Stimulated activated CD4-positive, alpha-beta T cell treated with anti-CD3 and anti-CD28 coated beads, TNF-alpha, amount 100 ng/mL, for 1 hour (primary cell): ENCODE results near the gene TRIM67.
"Not testable (repeated sequence)": the region's sequence is repeated elsewhere in the genome, so short reads cannot be mapped to it uniquely, and the experiment has no call there.

Experiments used
- DNase-seq, 3 donors: peaks; one replicate each; pipeline ENCODE4 v3.0.0-alpha.2; 2020; ENCODE audit warnings: low read depth in 3 of 3, low spot score in 1 of 3

The TRIM67 gene

GRCh38 chr1:231157311-231157710 lies 4.5 kb upstream of the TRIM67 start:
- no peak for DNase-seq

- not testable (repeated sequence) for DNase-seq
Observed at GRCh38 chr1:231158141-231158540, 3.7 kb upstream of the TRIM67 start.

DNA sequence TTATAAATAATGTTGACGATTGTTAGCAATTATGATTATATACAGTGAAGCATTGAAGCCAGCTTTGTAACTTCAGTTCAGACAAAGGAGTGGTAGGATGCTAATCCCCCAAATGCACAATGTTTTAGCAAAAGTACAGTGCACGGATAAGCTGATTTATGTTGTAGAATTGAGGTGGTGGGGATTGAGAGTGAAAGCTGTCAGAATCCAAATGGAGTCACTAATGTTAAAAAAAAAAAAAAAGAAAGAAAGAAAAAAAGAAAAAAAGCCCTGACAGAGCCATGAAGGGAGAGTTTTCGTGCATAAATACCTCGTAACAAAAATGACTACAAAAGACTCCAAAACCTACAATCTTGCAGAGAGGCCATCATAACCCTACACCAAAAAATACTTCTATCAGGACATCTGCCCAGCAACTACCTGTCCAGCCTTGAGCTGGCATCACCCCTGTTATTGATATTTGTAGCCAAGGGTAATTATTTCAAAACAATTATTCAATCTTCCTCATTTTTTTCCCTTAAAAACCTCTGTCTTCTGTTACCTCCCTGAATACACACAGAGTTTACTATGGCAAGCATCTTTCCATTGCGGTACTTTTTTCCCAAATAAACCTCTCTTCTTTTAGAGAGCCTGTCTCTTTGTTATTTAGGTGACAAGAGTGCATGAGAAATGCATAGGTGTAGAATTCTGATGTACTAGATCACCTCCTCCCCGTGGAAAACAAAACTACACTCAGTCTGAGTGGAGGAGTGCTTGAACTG lies 2.5 kb upstream of the TRIM67 start:
- no peak for DNase-seq

- DNase-seq, result no peak
Observed at GRCh38 chr1:231159963-231160761, 1.7 kb upstream of the TRIM67 start.

- DNase-seq, result no peak
Observed at GRCh38 chr1:231160895-231161666, 777 bp upstream of the TRIM67 start.

GRCh38 chr1:231162297-231162969 lies 575 bp downstream of the TRIM67 start:
- DNase-seq, result peak in 1 of 3 donors; percentile 16

DNA sequence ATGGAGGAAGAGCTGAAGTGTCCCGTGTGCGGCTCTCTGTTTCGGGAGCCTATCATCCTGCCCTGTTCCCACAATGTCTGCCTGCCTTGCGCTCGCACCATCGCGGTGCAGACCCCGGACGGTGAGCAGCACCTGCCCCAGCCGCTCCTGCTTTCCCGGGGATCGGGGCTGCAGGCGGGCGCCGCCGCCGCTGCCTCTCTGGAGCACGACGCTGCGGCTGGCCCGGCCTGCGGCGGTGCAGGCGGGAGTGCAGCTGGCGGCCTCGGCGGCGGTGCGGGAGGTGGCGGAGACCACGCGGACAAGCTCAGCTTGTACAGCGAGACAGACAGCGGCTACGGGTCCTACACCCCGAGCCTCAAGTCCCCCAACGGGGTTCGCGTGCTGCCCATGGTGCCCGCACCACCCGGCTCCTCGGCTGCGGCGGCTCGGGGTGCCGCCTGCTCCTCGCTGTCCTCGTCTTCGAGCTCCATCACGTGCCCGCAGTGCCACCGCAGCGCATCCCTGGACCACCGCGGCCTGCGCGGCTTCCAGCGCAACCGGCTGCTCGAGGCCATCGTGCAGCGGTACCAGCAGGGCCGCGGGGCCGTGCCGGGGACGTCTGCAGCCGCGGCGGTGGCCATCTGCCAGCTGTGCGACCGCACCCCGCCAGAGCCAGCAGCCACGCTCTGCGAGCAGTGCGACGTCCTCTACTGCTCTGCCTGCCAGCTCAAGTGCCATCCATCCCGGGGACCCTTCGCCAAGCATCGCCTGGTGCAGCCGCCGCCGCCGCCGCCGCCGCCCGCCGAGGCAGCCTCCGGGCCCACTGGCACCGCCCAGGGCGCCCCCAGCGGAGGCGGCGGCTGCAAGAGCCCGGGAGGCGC lies 1.3 kb downstream of the TRIM67 start:
- DNase-seq, result no peak

- DNase-seq, result no peak
Observed at GRCh38 chr1:231163830-231164427, 2.1 kb downstream of the TRIM67 start.

- DNase-seq, result no peak
Observed at GRCh38 chr1:231165371-231165770, 3.5 kb downstream of the TRIM67 start.

DNA sequence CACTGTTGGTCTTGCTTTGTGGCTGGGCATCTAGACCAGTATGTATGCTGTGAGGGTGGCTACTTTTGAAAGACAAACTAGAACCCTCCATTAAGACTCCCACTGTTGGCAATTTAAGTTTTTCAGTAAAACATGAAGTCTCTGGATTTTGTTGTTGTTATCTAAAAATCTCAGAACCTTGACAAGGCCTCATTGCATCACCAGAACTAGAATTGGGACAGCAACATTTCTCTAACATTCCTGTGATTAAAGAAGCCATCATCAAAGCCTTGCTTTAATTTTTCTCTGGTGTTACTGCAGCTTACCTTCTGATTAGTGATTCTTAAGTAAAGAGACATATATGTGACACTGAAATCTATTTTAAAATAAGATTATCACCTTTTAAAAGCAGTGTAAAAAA lies 4.5 kb downstream of the TRIM67 start:
- DNase-seq, result no peak

- DNase-seq, result no peak
Observed at GRCh38 chr1:231170875-231171274, 9.0 kb downstream of the TRIM67 start.

DNA sequence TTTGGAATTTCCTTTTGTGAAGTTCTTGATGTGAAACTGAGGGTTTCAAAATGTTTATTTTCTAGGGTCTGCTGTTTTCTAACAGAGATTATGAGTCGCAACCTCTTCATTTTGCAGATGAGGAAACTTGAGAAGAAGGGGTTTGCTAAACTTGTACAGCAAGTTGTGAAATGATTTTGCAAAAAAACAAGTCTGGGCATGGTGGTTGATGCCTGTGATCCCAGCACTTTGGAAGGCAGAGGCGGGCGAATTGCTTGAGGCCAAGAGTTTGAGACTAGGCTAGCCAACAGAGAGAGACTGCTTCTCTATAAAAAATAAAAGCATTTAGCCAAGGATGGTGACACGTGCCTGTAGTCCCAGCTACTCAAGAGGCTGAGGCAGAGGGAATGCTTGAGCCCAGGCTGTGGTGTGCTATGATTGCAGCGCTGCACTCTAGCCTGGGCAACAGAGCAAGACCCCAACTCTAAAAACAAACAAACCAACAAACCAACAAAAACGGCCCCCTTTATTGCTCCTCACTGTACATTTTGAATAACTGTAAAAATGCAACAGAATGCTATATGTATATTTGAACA lies 9.9 kb downstream of the TRIM67 start:
- DNase-seq, result no peak

- no peak for DNase-seq
Observed at GRCh38 chr1:231172411-231172810, 10.6 kb downstream of the TRIM67 start.

GRCh38 chr1:231176421-231176820 lies 14.6 kb downstream of the TRIM67 start:
- no peak for DNase-seq

DNA sequence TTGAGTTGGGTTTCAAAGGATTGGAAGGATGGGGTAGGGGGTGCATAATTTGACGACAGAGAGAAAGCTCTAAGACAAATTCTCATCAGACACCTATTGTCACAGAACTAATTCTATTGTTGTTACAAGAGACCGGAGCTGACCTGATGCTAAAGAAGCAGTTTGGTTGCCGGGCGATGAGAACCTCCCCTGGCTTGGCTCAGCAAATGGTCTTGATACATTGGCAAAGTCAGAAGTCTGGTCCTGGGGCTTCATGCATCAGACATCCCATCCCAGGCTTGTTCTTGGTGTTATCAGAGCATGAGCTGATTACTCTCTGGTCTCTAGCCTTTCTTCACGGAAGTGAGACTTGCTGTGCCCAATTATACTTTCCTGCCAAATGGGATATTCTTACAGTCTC lies 15.4 kb downstream of the TRIM67 start:
- no peak for DNase-seq

- DNase-seq, result no peak
Observed at GRCh38 chr1:231177936-231178335, 16.1 kb downstream of the TRIM67 start.

- DNase-seq, result no peak
Observed at GRCh38 chr1:231178970-231179369, 17.1 kb downstream of the TRIM67 start.

DNA sequence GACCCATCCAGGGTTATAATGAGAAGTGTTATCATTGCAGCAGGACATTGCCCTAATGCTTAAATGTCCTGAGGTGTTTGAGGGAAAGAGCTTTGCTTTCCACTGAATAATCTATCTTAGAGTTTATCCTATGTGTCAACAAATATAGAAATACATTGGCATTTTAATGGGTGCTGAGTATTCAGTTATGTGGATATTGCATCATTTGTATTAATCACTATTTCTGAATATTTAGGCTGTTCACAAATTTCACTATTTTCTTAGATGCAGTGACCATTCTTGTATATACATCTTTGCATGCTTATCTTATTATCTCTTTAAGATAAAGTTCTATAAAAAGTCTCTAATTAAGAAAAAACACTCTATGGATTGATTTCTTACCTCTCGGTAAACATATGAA lies 18.2 kb downstream of the TRIM67 start:
- no peak for DNase-seq

DNA sequence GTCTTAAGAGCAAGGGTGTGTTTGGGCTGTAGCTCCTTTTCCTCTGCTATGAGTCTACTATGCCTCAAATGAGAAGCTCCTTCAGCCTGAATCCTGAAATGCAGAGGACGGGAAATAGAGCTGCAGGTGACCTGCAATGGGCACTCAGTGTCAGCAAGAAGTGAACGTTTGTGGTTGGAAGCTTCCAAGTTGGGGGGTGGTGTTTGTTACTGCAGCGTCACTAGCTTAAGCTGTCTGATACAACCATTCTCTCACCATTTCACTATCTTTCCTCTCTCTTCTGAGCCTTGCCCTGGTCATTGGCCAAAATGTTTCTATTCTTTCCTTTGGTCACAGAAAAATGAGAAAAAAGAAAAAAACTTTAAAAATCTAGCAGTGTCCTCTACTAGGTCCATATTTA lies 19.4 kb downstream of the TRIM67 start:
- DNase-seq, result no peak

GRCh38 chr1:231182317-231182716 lies 20.5 kb downstream of the TRIM67 start:
- DNase-seq, result no peak
